Activated CD8-positive, alpha-beta memory T cell treated with anti-CD3 and anti-CD28 coated beads for 24 hours (primary cell): ENCODE data around the gene CABLES2.
"Not testable (repeated sequence)": the region's sequence is repeated elsewhere in the genome, so short reads cannot be mapped to it uniquely, and the experiment has no call there.

Experiments
- DNase-seq: peaks from one replicate; pipeline ENCODE4 v3.0.0-alpha.2; 2020

The CABLES2 gene

DNA sequence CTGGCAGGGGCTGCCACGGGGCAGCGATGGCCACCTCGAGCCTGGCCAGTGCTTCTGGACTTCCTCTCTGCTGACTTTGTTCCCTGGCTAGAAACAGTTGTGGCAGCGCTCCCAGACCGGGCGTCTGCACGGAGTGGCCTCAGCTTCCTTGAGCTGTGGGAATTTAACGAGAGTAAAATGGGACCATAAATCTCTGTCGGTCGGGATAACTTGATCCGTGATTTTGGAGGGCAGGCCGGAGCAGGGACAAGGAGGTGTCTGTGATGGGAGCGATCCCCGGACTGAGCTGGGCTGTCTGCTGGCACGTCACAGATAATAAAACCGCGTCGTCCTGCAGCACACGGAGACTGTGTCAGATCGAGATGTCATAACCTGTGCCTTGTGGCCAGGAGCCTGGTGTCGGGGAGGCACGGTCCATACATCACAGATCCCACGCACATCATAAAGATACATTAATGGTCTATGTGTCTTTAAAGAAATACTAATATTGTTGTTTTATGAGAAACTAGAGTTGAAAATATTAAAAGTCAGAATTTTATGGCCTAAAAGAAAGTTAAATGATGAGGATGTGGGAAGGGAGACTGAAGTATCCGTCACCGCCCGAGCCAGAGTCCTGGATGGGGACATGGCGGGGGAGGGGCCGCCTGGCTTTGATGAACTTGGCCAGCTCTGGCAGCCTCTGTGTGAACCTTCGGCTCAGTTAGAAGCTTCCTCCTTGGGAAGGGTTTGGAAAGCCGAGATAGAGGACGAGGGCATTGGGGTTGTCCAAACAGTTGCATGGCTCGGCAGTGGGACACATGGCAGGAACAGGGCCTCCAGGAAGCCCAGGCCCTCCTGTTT is 26.8 kb upstream of the CABLES2 start:
- no peak for DNase-seq

GRCh38 chr20:62430866-62431447 is 23.9 kb upstream of the CABLES2 start:
- no peak for DNase-seq

GRCh38 chr20:62430311-62430853 is 23.3 kb upstream of the CABLES2 start:
- no peak for DNase-seq

DNA sequence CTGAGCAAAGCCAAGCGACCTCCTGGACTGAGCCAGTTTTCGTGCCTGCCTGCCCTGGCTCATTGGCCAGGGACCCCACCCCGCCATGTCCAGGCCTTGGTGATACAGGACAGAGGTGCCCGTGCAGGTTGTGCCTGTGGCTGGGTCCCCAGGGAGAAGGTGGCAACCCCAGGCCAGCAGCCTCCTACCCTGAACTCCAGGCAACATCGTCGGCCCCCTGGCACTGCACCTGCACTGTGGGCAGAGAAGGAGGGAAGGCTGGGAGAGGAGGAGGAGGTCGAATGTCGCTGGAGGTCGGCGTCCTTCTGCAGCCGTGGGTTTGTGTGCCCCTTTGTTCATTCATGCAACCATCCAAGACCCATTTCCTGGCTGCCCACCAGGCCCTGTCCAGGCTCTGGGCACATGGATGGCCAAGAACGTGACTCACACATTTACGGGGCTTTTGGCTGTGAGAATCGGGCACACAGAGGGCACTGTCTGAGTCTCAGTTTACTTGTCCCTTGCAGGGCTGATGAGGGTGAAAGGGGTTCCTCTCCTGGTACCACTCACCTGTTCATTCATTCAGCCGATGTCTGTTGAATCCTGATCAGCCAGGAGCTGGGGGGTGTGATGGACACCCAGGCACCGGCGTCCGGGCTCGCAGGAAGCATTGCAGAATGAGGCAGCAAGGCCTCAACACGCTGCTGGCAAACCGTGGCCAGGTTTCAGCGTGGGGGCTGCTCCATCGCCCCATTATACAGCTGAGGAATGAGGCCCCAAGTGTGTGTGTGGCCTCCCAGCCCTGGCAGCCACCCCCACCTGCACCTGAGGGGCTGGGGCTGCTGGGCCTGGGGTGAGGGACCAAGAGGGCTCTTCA is 22.6 kb upstream of the CABLES2 start:
- no peak for DNase-seq

DNA sequence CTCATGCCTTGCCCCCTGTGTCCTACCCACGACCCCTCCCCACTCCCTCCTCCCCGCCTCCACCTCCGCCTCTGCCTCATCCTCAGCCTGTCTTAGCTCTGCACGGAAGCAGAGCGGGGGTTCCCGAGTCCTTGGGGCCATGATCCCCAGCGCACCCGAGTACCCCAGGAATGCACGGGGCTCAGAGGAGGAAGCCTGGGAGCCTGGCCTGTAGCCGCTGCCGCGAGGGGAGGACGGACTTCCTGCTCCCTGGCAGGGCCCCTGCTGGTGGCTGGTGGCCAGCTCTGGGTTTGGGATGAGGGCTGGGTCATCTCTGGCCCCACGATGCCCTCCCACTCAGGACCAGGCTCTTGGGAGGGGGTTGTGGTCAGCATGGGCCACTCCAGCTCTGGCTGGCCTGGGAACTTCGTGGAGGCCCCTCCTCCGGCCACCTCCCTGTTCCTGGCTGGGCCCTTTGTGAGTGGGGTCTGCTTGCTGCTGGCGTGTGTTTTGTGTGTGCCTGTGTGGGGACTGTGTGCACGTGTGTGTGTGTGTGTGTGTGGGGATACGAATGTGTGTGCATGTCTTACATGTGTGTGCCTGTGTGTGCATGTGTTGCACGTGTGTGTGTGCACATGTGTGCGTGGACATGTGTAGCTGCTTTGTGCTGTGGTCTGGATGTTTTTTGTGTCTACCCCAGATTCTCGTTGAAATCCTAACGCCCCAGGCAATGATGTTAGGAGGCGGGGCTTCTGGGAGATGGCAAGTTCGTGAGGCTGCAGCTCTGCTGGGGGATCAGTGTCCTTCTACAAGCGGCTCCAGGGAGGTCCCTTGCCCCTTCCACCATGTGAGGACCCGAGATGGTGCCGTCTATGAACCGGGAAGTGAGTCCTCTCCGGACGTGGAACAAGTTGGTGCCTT is 21.6 kb upstream of the CABLES2 start:
- no peak for DNase-seq

- no peak for DNase-seq
Observed at GRCh38 chr20:62428002-62428372, 20.9 kb upstream of the CABLES2 start.

DNA sequence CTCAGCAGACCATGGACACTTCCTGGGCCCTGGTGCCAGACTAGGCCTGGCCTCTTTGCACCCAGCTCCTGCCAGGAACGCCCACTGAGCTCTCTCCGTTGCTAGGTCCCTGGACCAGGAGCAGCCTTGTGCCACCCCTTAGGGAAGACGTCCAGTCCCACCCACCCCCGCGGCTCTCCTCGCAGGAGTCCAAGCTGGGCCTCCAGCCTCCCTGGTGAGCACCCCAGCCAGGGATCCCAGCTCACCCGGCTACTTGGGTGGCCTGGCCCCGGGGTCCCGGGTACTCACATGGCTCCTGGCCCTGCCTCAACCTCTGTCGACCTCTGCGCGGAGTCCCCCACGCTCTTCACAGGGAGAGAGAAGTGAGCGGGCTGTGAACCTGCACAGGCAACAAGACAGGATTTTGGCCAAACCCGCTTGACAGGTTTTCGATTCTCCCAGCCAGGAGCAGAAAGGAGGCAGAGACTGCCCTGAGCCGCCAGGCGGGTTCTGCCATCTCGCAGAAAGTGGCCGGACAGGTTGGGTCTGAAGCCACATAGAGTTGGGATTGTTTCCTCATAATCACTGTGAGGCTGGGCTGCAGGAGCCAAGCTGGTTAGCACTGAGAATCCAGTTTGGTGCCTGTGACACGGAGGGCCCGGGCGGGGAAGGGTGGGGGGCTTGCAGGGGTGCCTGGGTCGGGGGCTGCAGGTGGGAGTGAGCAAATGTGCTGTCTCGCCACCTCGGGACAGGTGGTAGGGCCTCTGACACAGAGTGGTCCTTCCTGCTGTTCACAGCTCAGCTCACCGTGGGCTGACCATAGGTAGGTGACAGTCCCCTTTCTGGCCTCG is 20.3 kb upstream of the CABLES2 start, which contains the start of gene RBBP8NL:
Gene RBBP8NL (minus strand): TSS at position 368 of the 830 bp plus-strand sequence. CDS start 7,892 bp downstream, outside the sequence.
- no peak for DNase-seq

DNA sequence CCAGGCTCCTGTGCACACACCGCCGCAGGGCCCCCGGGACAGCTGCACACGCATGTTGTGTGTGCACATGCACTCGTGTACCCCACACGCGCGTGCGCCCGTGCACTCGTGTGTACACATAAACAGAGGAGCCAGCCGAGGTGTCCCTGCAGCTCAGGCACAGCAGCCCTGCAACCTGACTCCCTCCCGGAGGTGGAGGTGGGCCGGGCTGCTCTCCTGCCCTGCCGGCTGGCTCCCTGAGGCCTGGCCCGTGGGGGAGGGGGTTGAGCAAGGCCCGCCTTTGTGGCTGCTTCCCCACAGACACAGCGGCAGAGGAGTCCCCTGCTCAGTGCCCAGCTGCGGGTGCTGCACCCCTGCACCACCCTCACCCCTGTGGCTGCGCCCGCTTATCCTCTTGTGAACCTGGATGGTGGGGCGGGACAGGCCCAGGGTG is 19.6 kb upstream of the CABLES2 start:
- no peak for DNase-seq

- not testable (repeated sequence) for DNase-seq
Observed at GRCh38 chr20:62426059-62426348, 18.9 kb upstream of the CABLES2 start.

- no peak for DNase-seq
Observed at GRCh38 chr20:62425281-62426058, 18.4 kb upstream of the CABLES2 start.

DNA sequence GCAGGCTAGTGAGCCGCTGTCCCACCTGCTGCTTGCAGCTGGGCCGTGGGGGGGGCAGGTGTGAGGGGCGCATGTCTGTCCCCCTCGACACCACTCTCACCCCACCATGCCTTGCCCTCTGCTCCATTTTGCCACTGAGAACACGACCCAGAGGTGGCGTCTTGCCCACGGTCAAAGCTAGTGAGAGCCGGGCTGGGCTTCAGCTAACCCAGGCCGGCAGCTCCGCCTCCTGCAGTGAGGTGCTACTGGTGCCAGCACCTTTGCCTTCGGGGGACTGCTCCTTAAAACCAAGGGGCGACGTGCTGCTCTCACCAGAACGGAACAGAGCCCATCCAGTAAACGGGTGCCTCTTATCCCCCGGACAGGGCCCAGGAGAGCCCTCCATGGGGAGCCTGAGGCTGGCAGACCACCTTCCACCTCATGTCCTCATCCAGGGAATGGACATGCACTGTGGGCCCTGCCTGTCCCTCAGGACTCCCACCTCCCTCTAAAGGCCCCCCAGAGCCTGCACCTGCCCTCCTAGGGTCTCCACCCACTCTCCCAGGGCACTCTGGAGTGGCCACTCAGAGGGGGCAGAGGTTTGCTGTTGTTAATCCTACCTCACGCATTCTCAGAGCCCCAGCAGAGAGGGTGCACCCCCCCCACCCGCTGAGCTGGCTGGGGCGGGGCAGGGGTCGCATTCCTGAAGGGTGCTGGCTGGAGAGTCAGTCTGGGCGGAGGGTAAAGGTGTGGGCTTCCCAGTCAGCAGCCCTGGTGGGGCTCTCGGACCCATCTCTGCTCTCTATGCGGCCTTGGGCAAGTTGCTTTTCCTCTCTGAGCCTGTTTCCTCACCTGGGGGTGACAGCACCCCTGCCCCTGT is 17.4 kb upstream of the CABLES2 start:
- DNase-seq, result no peak

DNA sequence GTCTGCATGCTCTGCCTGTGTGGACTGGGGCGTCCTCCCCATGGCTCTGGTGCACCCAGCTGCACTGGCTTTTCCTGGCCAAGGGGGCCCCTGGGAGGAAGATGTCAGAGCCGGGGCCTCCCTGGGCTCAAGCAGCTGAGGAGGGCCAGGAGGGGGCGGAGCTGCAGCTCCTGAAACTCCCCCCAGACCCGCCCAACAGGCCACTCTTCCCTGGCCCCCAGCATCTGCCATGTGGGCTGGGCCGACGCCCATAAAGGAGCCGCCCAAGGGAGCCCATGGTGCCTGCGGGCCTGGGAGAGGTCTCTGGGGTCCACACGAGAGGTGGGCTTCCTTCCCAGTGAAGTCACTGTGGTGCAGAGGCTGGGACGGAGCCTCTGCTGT is 16.2 kb upstream of the CABLES2 start:
- no peak for DNase-seq

DNA sequence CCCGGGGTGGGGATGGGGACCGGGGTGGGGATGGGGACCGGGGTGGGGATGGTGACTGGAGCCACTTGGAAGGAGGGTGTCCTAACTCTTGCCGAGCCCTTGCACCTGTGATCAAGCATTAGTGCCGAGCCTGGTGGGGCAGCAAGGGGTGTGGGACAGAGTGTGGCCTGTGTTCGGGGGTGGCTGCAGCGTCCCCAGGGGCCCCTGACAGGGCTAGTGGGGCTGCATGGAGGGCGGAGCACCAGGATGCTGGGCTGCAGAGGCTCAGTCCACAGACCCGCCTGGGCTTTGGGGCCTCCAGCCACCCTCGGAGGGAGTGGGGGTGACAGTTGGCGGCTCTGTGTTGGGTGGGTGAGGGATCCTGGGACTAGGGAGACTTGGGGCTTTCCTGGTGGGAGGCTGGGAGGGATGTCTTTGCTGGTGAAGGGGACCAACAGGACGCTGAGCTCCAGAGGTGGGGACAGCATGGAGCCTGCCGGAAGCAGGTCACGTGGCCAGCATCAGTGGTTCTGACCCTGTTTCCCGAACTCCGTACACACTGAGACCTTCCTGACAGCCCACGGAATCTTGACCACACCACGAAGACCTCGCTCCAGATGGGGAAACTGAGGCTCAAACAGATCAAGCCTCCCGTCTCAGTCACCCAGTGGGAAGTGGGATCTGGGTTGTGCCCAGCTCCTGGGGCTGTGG is 15.7 kb upstream of the CABLES2 start:
- DNase-seq, result no peak

DNA sequence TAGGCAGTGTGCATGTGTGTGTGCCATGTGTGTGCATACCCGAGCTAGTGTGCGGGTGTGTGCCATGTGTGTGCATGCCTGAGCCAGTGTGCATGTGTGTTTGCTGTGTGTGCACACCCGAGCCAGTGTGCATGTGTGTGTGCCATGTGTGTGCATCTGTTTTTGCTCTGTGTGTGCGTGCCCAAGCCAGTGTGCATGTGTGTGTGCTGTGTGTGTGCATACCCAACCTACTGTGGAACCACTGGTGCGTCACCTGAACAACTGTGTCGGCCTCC is 14.6 kb upstream of the CABLES2 start:
- no peak for DNase-seq

GRCh38 chr20:62420846-62421715 is 14.0 kb upstream of the CABLES2 start:
- no peak for DNase-seq

DNA sequence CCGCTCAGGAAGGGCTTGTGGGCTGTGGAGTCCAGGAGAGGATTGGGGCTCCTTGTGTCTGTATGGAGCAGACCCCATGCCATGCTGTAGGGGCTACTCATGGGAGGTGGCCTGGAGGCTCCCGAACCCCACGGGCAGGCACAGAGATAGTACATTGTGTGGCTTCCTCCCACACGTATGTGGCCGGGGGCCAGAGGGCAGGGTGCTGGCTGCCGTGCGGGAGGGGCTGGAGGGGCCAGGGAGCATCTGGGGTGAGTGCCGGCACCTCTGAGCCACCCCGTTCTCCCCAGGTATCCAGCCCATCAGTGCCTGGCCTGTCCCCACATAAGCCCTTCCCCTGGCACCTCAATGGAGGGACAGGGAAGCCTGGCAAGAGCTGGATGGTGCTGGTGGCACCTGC is 12.7 kb upstream of the CABLES2 start:
- no peak for DNase-seq

DNA sequence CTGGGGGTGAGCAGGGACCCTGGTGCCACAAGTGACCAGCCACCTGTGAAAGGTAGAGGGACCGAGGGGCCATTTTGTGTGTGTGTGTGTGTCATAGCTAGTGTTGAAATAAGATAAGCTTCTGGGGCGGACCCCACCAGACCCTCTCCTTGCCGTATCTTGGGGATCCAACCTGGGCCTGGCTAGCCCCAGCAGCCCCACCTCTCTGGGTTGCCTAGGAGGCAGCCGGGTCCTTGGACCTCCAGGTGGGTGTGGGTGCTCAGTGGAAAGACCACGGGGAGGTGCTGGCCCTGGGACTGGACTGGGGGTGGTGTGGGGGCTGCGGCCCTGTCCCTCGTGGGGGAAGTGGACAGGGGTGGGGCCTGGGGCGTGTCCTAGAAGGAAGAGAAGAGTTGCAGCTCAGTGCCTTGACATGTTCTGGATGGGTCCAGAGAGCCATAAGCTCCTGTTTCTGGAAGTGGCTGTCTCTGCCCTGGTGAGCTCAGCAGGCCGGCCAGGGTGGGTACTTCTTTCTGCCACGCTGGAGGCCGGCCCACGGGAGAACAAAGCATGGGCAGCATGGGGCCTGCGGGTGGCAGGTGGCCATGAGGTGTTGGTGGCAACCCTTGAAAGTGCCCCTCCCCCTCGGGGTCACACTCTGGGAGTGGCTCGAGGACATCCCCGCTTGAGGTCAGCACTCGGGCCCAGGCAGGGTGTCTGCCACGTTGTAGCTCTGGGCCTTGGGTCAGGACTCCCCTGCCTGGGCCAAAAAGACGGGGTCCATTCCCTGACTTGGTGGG is 11.8 kb upstream of the CABLES2 start:
- DNase-seq, result no peak
